ENCODE results near the gene OPA3. TPM values are rescaled to one million over a fixed set of nuclear protein-coding genes. Genes with fewer than 3 reads are reported as not detected.

OPA3 gene
- total and polyA plus RNA-seq, 12 donors, result 4.3 to 34.1 (median 16.7) TPM

DNA sequence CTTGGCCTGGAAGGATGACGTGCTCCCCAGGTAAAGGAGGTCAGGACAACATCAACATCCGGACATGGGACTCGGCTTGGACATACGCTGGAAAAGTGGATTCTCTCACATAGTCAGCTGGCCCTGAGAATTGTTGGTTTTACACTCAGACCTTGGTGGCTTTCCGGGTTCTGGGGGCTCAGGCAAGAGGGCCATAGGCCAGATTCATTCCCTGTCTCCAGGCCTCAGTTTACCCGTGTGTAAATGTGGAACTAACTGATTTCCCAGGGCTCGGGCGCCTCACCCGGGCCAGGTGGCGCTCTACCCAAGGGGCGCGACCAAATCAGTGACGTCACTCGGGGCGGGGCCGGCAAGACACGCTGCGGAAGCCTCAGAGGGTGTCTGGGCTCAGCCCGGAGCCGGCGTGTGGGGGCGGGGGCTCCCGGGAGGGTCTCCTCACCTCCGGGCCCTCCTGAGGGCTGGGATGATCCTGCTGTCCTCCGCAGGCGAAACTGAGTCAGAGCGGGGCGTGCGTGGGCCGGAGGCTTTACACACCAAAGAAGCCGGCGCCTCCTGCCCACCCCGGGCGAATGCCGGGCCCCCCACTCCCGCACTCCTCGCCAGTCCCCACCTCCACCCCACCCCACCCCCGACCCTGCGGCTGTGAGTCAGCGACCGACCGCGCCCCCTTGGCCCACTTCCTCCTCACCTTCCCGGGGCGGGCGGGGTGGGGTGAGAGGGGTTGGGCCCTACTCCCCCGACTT, 78.2 kb downstream of the OPA3 start:
- intact Hi-C loops (cut with DNase I), result no loop called here
- TF ChIP-seq POLR2A (IDR thresholded peaks at IDR 0.05), result peak; percentile 51 to 65
- TF ChIP-seq CTCF (IDR thresholded peaks at IDR 0.05), result peak in 2 of 6 experiments; percentile 20 to 30
- no peaks in the 10 kb centered on the region for H3K36me3 ChIP-seq (replicated peaks in 1 of 2)
- H3K4me1 ChIP-seq (replicated peaks in 1 of 2), result peaks cover 15 to 33% of the 10 kb centered on the region in 2 donors
- 0 to 13% (median 2%) methylated on average over 6 to 47 of the region's 47 CpGs for WGBS, 4 donors
- peak overlapping the region; percentile 18 to 95 (median 85) for H3K27ac ChIP-seq
- H3K9me3 ChIP-seq (replicated peaks in 1 of 3), result no peaks in the 10 kb centered on the region
- peak; percentile 94 to 97 (median 97) for DNase-seq
- peak overlapping the region in 2 of 4 donors; percentile 68 to 98 for H3K4me3 ChIP-seq
- no peaks in the 10 kb centered on the region for H3K27me3 ChIP-seq

GRCh38 chr19:45505996-45506245, 78.7 kb downstream of the OPA3 start:
- TF ChIP-seq CTCF (IDR thresholded peaks at IDR 0.05) (no peak), POLR2A (IDR thresholded peaks at IDR 0.05) (no peak)
- peak overlapping the region; percentile 18 to 95 (median 85) for H3K27ac ChIP-seq
- peak overlapping the region in 1 of 4 donors; percentile 98 for H3K4me3 ChIP-seq
- intact Hi-C loops (cut with DNase I), result no loop called here
- H3K9me3 ChIP-seq (replicated peaks in 1 of 3), result no peaks in the 10 kb centered on the region
- H3K4me1 ChIP-seq (replicated peaks in 1 of 2), result peaks cover 15 to 32% of the 10 kb centered on the region in 2 donors
- no peaks in the 10 kb centered on the region for H3K27me3 ChIP-seq
- no peak for DNase-seq
- 40 to 52% (median 45%) methylated on average over 5 of the region's 5 CpGs for WGBS, 4 donors
- H3K36me3 ChIP-seq (replicated peaks in 1 of 2), result no peaks in the 10 kb centered on the region

- intact Hi-C loops (cut with DNase I), result no loop called here
- WGBS, 4 donors, result 73 to 80% (median 77%) methylated on average over 7 to 8 of the region's 8 CpGs
These were observed 79.2 kb downstream of the OPA3 start for GRCh38 chr19:45505151-45505995.

More at GRCh38 chr19:45505151-45505995, 79.2 kb downstream of the OPA3 start:
- H3K4me1 ChIP-seq (replicated peaks in 1 of 2), result peaks cover 14 to 29% of the 10 kb centered on the region in 2 donors
- DNase-seq, result peak in 3 of 7 donors; percentile 36 to 64 (median 45)
- H3K27ac ChIP-seq, result peak overlapping the region; percentile 18 to 95 (median 85)
- no peaks in the 10 kb centered on the region for H3K9me3 ChIP-seq (replicated peaks in 1 of 3)
- H3K4me3 ChIP-seq, result no peak overlapping the region
- H3K36me3 ChIP-seq (replicated peaks in 1 of 2), result no peaks in the 10 kb centered on the region
- no peaks in the 10 kb centered on the region for H3K27me3 ChIP-seq
- TF ChIP-seq CTCF (IDR thresholded peaks at IDR 0.05) (no peak), POLR2A (IDR thresholded peaks at IDR 0.05) (no peak)

Data from adrenal gland (tissue), 12 donors.